Measurements from ENCODE around the gene CAPN14. TPM values are rescaled to one million over a fixed set of nuclear protein-coding genes. Genes with fewer than 3 reads are reported as not detected.

The CAPN14 gene
- total and polyA plus RNA-seq, 2 of the 4 experiments (the other 2 are of a cell fraction), result under 0.01 to 0.09 TPM

DNA sequence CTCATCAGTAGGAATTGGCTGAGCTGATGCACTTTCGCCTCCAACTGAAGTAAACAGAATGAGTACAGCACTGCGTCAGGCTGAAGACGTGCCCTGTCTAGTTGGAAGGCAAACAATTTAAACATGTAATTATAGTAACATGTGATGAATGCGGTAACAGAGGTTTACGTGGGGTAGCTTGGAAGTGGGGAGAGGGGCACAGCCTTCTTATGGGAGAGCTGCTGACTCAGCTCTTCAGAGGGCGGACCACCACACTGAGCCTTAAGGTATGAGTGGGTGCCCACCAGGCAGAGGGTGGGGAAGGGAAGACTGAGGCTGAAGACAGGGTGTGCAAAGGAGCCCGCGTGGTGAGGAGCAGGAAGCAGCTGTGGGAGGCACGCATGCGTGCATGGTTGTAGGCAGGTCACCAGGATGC, 10.4 kb upstream of the CAPN14 start:
- H4K5ac ChIP-seq (ENCODE audit: low read depth, low read length), result no peak overlapping the region
- H2AFZ ChIP-seq (replicated peaks; ENCODE audit: low read length, poor library complexity), result no peak overlapping the region
- H4K20me1 ChIP-seq (ENCODE audit: insufficient read depth, low read length), result no peaks in the 10 kb centered on the region
- no CpG with 5 or more reads among the region's 10 CpGs for WGBS, 2 experiments (ENCODE audit: extremely low coverage in 2 of 2, insufficient read length in 1 of 2)
- peaks cover 2% of the 10 kb centered on the region for H3K4me1 ChIP-seq (ENCODE audit: control insufficient read depth, insufficient read depth, low read length)
- H3K23ac ChIP-seq (ENCODE audit: low read depth, low read length), result no peak overlapping the region
- H3K9me3 ChIP-seq (ENCODE audit: control insufficient read depth, insufficient read depth, low read length), result no peaks in the 10 kb centered on the region
- no peak overlapping the region for H3K4ac ChIP-seq (ENCODE audit: low read depth, low read length)
- peak; percentile 54 for TF ChIP-seq MAFK (IDR thresholded peaks at IDR 0.05; ENCODE audit: low read depth, low read length)
- TF ChIP-seq, protein P1, sequence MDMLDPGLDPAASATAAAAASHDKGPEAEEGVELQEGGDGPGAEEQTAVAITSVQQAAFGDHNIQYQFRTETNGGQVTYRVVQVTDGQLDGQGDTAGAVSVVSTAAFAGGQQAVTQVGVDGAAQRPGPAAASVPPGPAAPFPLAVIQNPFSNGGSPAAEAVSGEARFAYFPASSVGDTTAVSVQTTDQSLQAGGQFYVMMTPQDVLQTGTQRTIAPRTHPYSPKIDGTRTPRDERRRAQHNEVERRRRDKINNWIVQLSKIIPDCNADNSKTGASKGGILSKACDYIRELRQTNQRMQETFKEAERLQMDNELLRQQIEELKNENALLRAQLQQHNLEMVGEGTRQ (IDR thresholded peaks at IDR 0.05; ENCODE audit: low read depth, low read length), result no peak
- no peak overlapping the region for H4K8ac ChIP-seq (ENCODE audit: low read depth in 2 of 2, low read length in 2 of 2)
- POLR2A ChIA-PET (ENCODE audit: unreplicated experiment), result no interaction called here
- no peak overlapping the region for H4K91ac ChIP-seq (ENCODE audit: insufficient read depth, low read depth, low read length)
- H3K18ac ChIP-seq (ENCODE audit: low read depth, low read length), result no peak overlapping the region
- no peaks in the 10 kb centered on the region; the same call in 1 of the 2 replicates for H3K9me1 ChIP-seq (ENCODE audit: insufficient read depth, low read length)
- no peak overlapping the region for H2BK5ac ChIP-seq (ENCODE audit: low read depth, low read length, poor library complexity, severe bottlenecking)
- DNase-seq (peak; percentile 51), ATAC-seq (ENCODE audit: low read depth) (peak; percentile 65)
- no peaks in the 10 kb centered on the region for H3K79me1 ChIP-seq (ENCODE audit: low read depth in 1 of 2, low read length in 2 of 2)
- H2BK120ac ChIP-seq (ENCODE audit: low read depth, low read length), result no peak overlapping the region
- no peak overlapping the region for H3K9ac ChIP-seq (ENCODE audit: low read depth, low read length)
- H2AK9ac ChIP-seq (replicated peaks; ENCODE audit: low read depth, low read length, poor library complexity), result no peak overlapping the region
- intact Hi-C loops (cut with micrococcal nuclease) (no loop called here), in situ Hi-C loops (cut with MboI; ENCODE audit: low sequenced_read_pairs) (no loop called here), dilution Hi-C loops (cut with HindIII; ENCODE audit: low sequenced_read_pairs, unreplicated experiment) (no loop called here)
- H3K14ac ChIP-seq (replicated peaks; ENCODE audit: low read depth, low read length), result no peak overlapping the region
- no peaks in the 10 kb centered on the region for H3K36me3 ChIP-seq (ENCODE audit: control insufficient read depth, insufficient read depth, low read length)
- H3K4me3 ChIP-seq (ENCODE audit: insufficient read depth, low read depth, low read length), result no peak overlapping the region
- H3K4me2 ChIP-seq (ENCODE audit: low read depth, low read length), result peak overlapping the region; percentile 13; the same call in 1 of the 2 replicates
- BruUV-seq (replicated peaks), result no TSS peak
- CTCF ChIA-PET, result no interaction called here
- no peak overlapping the region for H3K27ac ChIP-seq (ENCODE audit: insufficient read depth, low read length)
- no peak overlapping the region for H2BK15ac ChIP-seq (ENCODE audit: low read depth, low read length)
- H3K27me3 ChIP-seq (ENCODE audit: control insufficient read depth, insufficient read depth, low read length), result peaks cover 21% of the 10 kb centered on the region
- H2BK20ac ChIP-seq (ENCODE audit: low read depth, low read length), result no peak overlapping the region
- no peak overlapping the region for H3K56ac ChIP-seq (ENCODE audit: extremely low read depth, insufficient read depth, low read length)
- H2AK5ac ChIP-seq (ENCODE audit: low read depth, low read length), result no peak overlapping the region
